Measurements from ENCODE around the gene SMG5. TPM values are rescaled to one million over a fixed set of nuclear protein-coding genes. Genes with fewer than 3 reads are reported as not detected.

Gene SMG5
- total RNA-seq, 4 donors from 2014 or later: 33.6 to 60.9 (median 48.3) TPM

GRCh38 chr1:156204686-156205085 is 77.9 kb downstream of the SMG5 start:
- intact Hi-C loops (cut with DNase I): no loop called here
- Histone ChIP-seq H3K27ac (no peak overlapping the region), H3K27me3 (no peaks in the 10 kb centered on the region), H3K36me3 (peaks cover 4 to 95% (median 12%) of the 10 kb centered on the region in 3 donors), H3K4me1 (peaks cover 0 to 5% (median 0%) of the 10 kb centered on the region in 3 donors), H3K4me3 (no peak overlapping the region), H3K9me3 (no peaks in the 10 kb centered on the region)
- WGBS, 2 donors: 83 to 89% methylated on average over 2 to 3 of the region's 3 CpGs
- DNase-seq: no peak
- TF ChIP-seq CTCF (IDR thresholded peaks at IDR 0.05): no peak
- no peak for TF ChIP-seq POLR2A (IDR thresholded peaks at IDR 0.05)

DNA sequence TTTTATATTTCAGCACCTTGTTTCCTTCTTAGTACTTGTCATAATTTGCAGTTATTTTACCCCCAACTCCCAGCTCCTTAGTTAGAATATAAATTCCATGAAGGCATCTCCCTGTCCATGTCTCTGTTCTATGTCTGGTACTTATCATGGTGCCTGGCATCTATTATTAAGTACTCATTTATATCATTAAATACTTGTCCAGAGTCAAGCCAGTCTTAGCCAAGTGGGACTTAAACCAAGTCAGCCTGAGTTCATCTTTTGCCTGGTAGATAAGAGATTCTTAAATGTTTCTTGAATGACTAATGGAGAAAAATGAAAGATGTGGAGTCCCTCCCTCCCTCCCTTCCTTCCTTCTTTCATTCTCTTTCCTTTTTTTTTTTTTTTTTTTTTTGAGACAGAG is 79.3 kb downstream of the SMG5 start:
- peaks cover 0 to 5% (median 0%) of the 10 kb centered on the region in 3 donors for H3K4me1 ChIP-seq
- H3K27ac ChIP-seq: no peak overlapping the region
- no peak for TF ChIP-seq CTCF (IDR thresholded peaks at IDR 0.05)
- TF ChIP-seq POLR2A (IDR thresholded peaks at IDR 0.05): no peak
- peaks cover 4 to 88% (median 11%) of the 10 kb centered on the region in 3 donors for H3K36me3 ChIP-seq
- intact Hi-C loops (cut with DNase I): no loop called here
- DNase-seq: no peak
- no peaks in the 10 kb centered on the region for H3K9me3 ChIP-seq
- no peak overlapping the region for H3K4me3 ChIP-seq
- no peaks in the 10 kb centered on the region for H3K27me3 ChIP-seq

- H3K9me3 ChIP-seq: no peaks in the 10 kb centered on the region
- H3K27ac ChIP-seq: no peak overlapping the region
- H3K4me1 ChIP-seq: peaks cover 0 to 27% (median 4%) of the 10 kb centered on the region in 3 donors
- H3K4me3 ChIP-seq: no peak overlapping the region
- WGBS, 2 donors: 90 to 91% methylated on average over 5 to 8 of the region's 8 CpGs
- peaks cover 0 to 73% (median 0%) of the 10 kb centered on the region in 3 donors for H3K36me3 ChIP-seq
- TF ChIP-seq CTCF (IDR thresholded peaks at IDR 0.05) (no peak), POLR2A (IDR thresholded peaks at IDR 0.05) (no peak)
- intact Hi-C loops (cut with DNase I): no loop called here
- DNase-seq: no peak
- no peaks in the 10 kb centered on the region for H3K27me3 ChIP-seq
Observed at GRCh38 chr1:156200044-156200443, 82.6 kb downstream of the SMG5 start.

Other genes starting within 250 kb of the SMG5 start
- gene UBQLN4, start 229.0 kb downstream of the SMG5 start, total RNA-seq: 10 to 100 TPM; 19.7 to 32.7 (median 25.5) TPM
- 10 to 100 TPM; 41.4 to 67.1 (median 53.3) TPM for gene LAMTOR2, start 228.0 kb downstream of the SMG5 start, total RNA-seq
- 100 to 1,000 TPM; 190 to 482 (median 272) TPM for gene RAB25, start 221.7 kb downstream of the SMG5 start, total RNA-seq
- 1 to 10 TPM in 1 of 4 donors, under 1 TPM in 3; 0.15 to 1.4 (median 0.65) TPM for gene MEX3A, start 200.4 kb downstream of the SMG5 start, total RNA-seq
- 100 to 1,000 TPM; 322 to 480 (median 403) TPM for gene LMNA, start 168.1 kb downstream of the SMG5 start, total RNA-seq
- 10 to 100 TPM; 21.4 to 36.6 (median 23.1) TPM for gene SEMA4A, start 129.2 kb downstream of the SMG5 start, total RNA-seq
- gene SLC25A44, start 88.7 kb downstream of the SMG5 start, total RNA-seq: 10 to 100 TPM; 10.5 to 17.7 (median 15.7) TPM
- gene PMF1, start 69.8 kb downstream of the SMG5 start, total RNA-seq: 10 to 100 TPM; 40.8 to 64.9 (median 53.5) TPM
- 1 to 10 TPM in 1 of 4 donors, under 1 TPM in 2, not detected in 1; 0.38 to 1.7 (median 0.40) TPM for gene BGLAP, start 40.6 kb downstream of the SMG5 start, total RNA-seq
- gene PAQR6, start 34.8 kb downstream of the SMG5 start, total RNA-seq: 1 to 10 TPM in 2 of 4 donors, under 1 TPM in 2; 0.88 to 3.4 (median 2.0) TPM
- 100 to 1,000 TPM in 2 of 4 donors, 10 to 100 TPM in 2; 64.9 to 140 (median 104) TPM for gene TMEM79, start 1.5 kb upstream of the SMG5 start, total RNA-seq
- gene GLMP, start 12.9 kb upstream of the SMG5 start, total RNA-seq: 10 to 100 TPM; 16.1 to 44.2 (median 27.7) TPM
- under 1 TPM in 1 of 4 donors, not detected in 3; 0.57 TPM for gene VHLL, start 16.5 kb upstream of the SMG5 start, total RNA-seq
- gene CCT3, start 55.5 kb upstream of the SMG5 start, total RNA-seq: 100 to 1,000 TPM; 149 to 258 (median 226) TPM
- gene TSACC, start 55.7 kb upstream of the SMG5 start, total RNA-seq: not detected
- 1 to 10 TPM in 2 of 4 donors, under 1 TPM in 2; 0.23 to 1.6 (median 1.1) TPM for gene RHBG, start 86.4 kb upstream of the SMG5 start, total RNA-seq
- gene MEF2D, start 217.9 kb upstream of the SMG5 start, total RNA-seq: 10 to 100 TPM in 3 of 4 donors, 1 to 10 TPM in 1; 9.1 to 30.1 (median 12.1) TPM